HepG2 (cell line): ENCODE data around the gene ZIC4. TPM values are rescaled to one million over a fixed set of nuclear protein-coding genes. Genes with fewer than 3 reads are reported as not detected.

Source experiments
- ATAC-seq: fragments of 200-7000 bp; cut with Tn5 transposase; 3 replicates; pipeline ENCODE4 v1.9.1; 2020; ENCODE audit warnings: mild to moderate bottlenecking, moderate library complexity
- BruUV-seq: library from RNA; stranded (reverse); fragments of 400-500 nt; replicated peaks from 2 replicates; lab custom pipeline; 2021; lab: Mats Ljungman, UMichigan
- CTCF ChIA-PET: fragments of 300-600 bp; formaldehyde crosslinking; extraction: SDS; loops from one replicate; lab custom pipeline; 2021; ENCODE audit warnings: low total read pairs, inconsistent platforms, low intra/inter-chr PET ratio; lab: Yijun Ruan, JAX
- POLR2A ChIA-PET: fragments of 350-600 bp; sonication (Branson Sonifier 250); formaldehyde crosslinking; loops from one replicate; lab custom pipeline; 2020; ENCODE audit warnings: antibody characterized with exemption, inconsistent platforms; lab: Yijun Ruan, JAX
- DNase-seq: peaks from one replicate; pipeline ENCODE4 v3.0.0-alpha.2; 2015; ENCODE audit warnings: low spot score
- FAIRE-seq: peaks from 3 replicates; lab custom pipeline; 2011; peaks lifted over from hg19 to GRCh38; lab: Jason Lieb, UNC
- H2AFZ ChIP-seq: one replicate; pipeline ENCODE4 v1.6.1; 2011; ENCODE audit warnings: low read length, inconsistent platforms
- H3K27ac ChIP-seq: fragments of 300-600 bp; 3 replicates; pipeline ENCODE4 v1.8.0; 2011; ENCODE audit warnings: mixed run types, mild to moderate bottlenecking, mixed read lengths, low read length, inconsistent platforms; ENCODE audit not compliant: insufficient read depth; ENCODE audit errors: extremely low read length
- H3K27me3 ChIP-seq, 2 experiments: fragments of 200-600 bp in 1 of 2; 2 replicates in 1 of 2; 3 replicates in 1 of 2; pipeline versions ENCODE4 v1.6.0 to v1.8.0; 2011; ENCODE audit warnings: low read length in 2 of 2, mild to moderate bottlenecking in 2 of 2, moderate library complexity in 2 of 2, inconsistent platforms in 1 of 2; ENCODE audit not compliant: insufficient read depth in 2 of 2, control insufficient read depth in 1 of 2
- H3K36me3 ChIP-seq, 2 experiments: fragments of 200-600 bp in 1 of 2; replicated peaks in 1 of 2; 2 replicates in 1 of 2; 3 replicates in 1 of 2; pipeline versions ENCODE4 v1.5.1 to v1.8.0; 2011; ENCODE audit warnings: low read length in 2 of 2, inconsistent platforms in 1 of 2; ENCODE audit not compliant: insufficient read depth in 2 of 2, control insufficient read depth in 1 of 2
- H3K4me1 ChIP-seq: 2 replicates; pipeline ENCODE4 v1.5.1; 2012; ENCODE audit warnings: low read length, inconsistent platforms; ENCODE audit not compliant: insufficient read depth
- H3K4me2 ChIP-seq: 2 replicates; pipeline ENCODE4 v1.6.0; 2011; ENCODE audit warnings: low read depth, low read length, inconsistent platforms
- H3K4me3 ChIP-seq, 3 experiments: fragments of 200-600 bp in 1 of 3; sonication (generic), shearing (Covaris generic) in 1 of 3; replicated peaks in 1 of 3; 2 replicates each; pipeline ENCODE4 v1.5.1; 2011 to 2016; ENCODE audit warnings: low read length in 3 of 3, inconsistent platforms in 2 of 3, low read depth in 2 of 3, mild to moderate bottlenecking in 2 of 3, control low read depth in 1 of 3, mixed read lengths in 1 of 3; ENCODE audit not compliant: insufficient read depth in 1 of 3
- H3K79me2 ChIP-seq: one replicate; pipeline ENCODE4 v1.6.1; 2011; ENCODE audit warnings: low read length, inconsistent platforms; ENCODE audit not compliant: insufficient read depth
- H3K9ac ChIP-seq: 2 replicates; pipeline ENCODE4 v1.6.0; 2011; ENCODE audit warnings: mild to moderate bottlenecking, low read depth, low read length, inconsistent platforms; ENCODE audit not compliant: insufficient read depth
- H3K9me3 ChIP-seq: 2 replicates; pipeline ENCODE4 v1.5.1; 2012; ENCODE audit warnings: mild to moderate bottlenecking, low read length
- H4K20me1 ChIP-seq: 2 replicates; pipeline ENCODE4 v1.6.0; 2011; ENCODE audit warnings: inconsistent platforms, mild to moderate bottlenecking, low read length, moderate library complexity; ENCODE audit not compliant: insufficient read depth
- EEA1 ChIP-seq: sonication (generic); formaldehyde crosslinking; IDR thresholded peaks from 2 replicates; pipeline ENCODE4 v1.5.1; 2020; ENCODE audit warnings: mild to moderate bottlenecking, missing genetic modification reagents, borderline replicate concordance
- KDM4B ChIP-seq: sonication (generic); formaldehyde crosslinking; IDR thresholded peaks from 2 replicates; pipeline ENCODE4 v1.4.0; 2020; ENCODE audit warnings: missing genetic modification reagents
- PAX8 ChIP-seq: sonication (generic); formaldehyde crosslinking; IDR thresholded peaks from 2 replicates; pipeline ENCODE4 v1.8.0; 2022; ENCODE audit warnings: mild to moderate bottlenecking, missing genetic modification reagents, borderline replicate concordance
- ZNF503 ChIP-seq: sonication (generic); formaldehyde crosslinking; IDR thresholded peaks from 2 replicates; pipeline ENCODE4 v1.4.0; 2020; ENCODE audit warnings: missing genetic modification reagents
- ZNF530 ChIP-seq: sonication (generic); formaldehyde crosslinking; IDR thresholded peaks from 2 replicates; pipeline ENCODE4 v1.5.0; 2020; ENCODE audit warnings: low read depth, mild to moderate bottlenecking, missing genetic modification reagents
- ZNF772 ChIP-seq: sonication (generic); formaldehyde crosslinking; IDR thresholded peaks from 2 replicates; pipeline ENCODE4 v1.5.0; 2020; ENCODE audit warnings: mild to moderate bottlenecking, missing genetic modification reagents
- WGBS: methylation state at CpG from one replicate; pipeline ENCODE4 v1.1.6; 2017; ENCODE audit warnings: low lambda C conversion rate; 5-methylcytosine and 5-hydroxymethylcytosine counted together
- in situ Hi-C: cut with HindIII; loops from 2 replicates; pipeline ENCODE4 v1.10.0; 2017; ENCODE audit warnings: low pct_unique_long_range_greater_than_20kb; ENCODE audit not compliant: extremely low pct_ligation_motif_present
- intact Hi-C: fragments of 100-400 bp; cut with micrococcal nuclease; formaldehyde crosslinking; loops from one replicate; pipeline ENCODE4 v1.10.0; 2022; ENCODE audit not compliant: unreplicated experiment
- polyA plus RNA-seq, 8 experiments: library from polyadenylated mRNA; depleted of rRNA in 3 of 8; stranded (reverse) in 7 of 8; unstranded in 1 of 8; fragments of >200 nt; fragmentation: Illumina TruSeq in 4 of 8; extraction: Trizol in 4 of 8; gene quantifications; 2 replicates each; pipeline versions ENCODE4 v1.2.1 to v1.2.3, GENCODE V29; 2011 to 2016; ENCODE audit warnings: low read depth in 4 of 8, missing spikeins in 1 of 8, mixed read lengths in 1 of 8; ENCODE audit not compliant: insufficient read depth in 1 of 8
- total RNA-seq, 5 experiments: library from RNA; depleted of rRNA; stranded (reverse); fragments of >200 nt; fragmentation: Illumina TruSeq; extraction: Trizol; gene quantifications; 2 replicates each; pipeline ENCODE4 v1.2.3, GENCODE V29; 2016; ENCODE audit warnings: low read depth in 1 of 5
- TF ChIP-seq, protein P1 (sequence below): sonication (generic); formaldehyde crosslinking; IDR thresholded peaks from 2 replicates; pipeline ENCODE4 v1.9.0; 2021; ENCODE audit warnings: missing genetic modification reagents, borderline replicate concordance

ZIC4 gene
- total and polyA plus RNA-seq, 2 of the 13 experiments (the other 11 are each of a cell fraction or from before 2014, with no cell fraction given): not detected

- no TSS peak for BruUV-seq
- Histone ChIP-seq H3K4me1 (no peaks in the 10 kb centered on the region), H3K4me3 (no peak overlapping the region), H2AFZ (no peak overlapping the region), H3K36me3 (no peaks in the 10 kb centered on the region), H3K27me3 (peaks cover 0 to 15% of the 10 kb centered on the region in 2 experiments; a peak in 1 of 5 replicates), H3K9ac (no peak overlapping the region), H3K9me3 (no peaks in the 10 kb centered on the region), H3K4me2 (no peak overlapping the region)
- intact Hi-C loops (no loop called here), in situ Hi-C loops (no loop called here)
- WGBS: 62% methylated on average over 23 of the region's 26 CpGs
- POLR2A ChIA-PET: no interaction called here
- ATAC-seq: no peak
- TF ChIP-seq ZNF772 (CRISPR knock-in tag) (no peak), PAX8 (CRISPR knock-in tag) (no peak), ZNF530 (CRISPR knock-in tag) (no peak), KDM4B (CRISPR knock-in tag) (no peak), ZNF503 (CRISPR knock-in tag) (no peak), EEA1 (no peak)
- TF ChIP-seq, protein P1, sequence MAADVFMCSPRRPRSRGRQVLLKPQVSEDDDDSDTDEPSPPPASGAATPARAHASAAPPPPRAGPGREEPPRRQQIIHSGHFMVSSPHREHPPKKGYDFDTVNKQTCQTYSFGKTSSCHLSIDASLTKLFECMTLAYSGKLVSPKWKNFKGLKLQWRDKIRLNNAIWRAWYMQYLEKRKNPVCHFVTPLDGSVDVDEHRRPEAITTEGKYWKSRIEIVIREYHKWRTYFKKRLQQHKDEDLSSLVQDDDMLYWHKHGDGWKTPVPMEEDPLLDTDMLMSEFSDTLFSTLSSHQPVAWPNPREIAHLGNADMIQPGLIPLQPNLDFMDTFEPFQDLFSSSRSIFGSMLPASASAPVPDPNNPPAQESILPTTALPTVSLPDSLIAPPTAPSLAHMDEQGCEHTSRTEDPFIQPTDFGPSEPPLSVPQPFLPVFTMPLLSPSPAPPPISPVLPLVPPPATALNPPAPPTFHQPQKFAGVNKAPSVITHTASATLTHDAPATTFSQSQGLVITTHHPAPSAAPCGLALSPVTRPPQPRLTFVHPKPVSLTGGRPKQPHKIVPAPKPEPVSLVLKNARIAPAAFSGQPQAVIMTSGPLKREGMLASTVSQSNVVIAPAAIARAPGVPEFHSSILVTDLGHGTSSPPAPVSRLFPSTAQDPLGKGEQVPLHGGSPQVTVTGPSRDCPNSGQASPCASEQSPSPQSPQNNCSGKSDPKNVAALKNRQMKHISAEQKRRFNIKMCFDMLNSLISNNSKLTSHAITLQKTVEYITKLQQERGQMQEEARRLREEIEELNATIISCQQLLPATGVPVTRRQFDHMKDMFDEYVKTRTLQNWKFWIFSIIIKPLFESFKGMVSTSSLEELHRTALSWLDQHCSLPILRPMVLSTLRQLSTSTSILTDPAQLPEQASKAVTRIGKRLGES (CRISPR knock-in tag): no peak
- TF ChIP-seq, all 625 proteins: peak for 0
- Histone ChIP-seq H3K79me2 (no peaks in the 10 kb centered on the region), H4K20me1 (no peaks in the 10 kb centered on the region), H3K27ac (no peak overlapping the region)
- CTCF ChIA-PET: no interaction called here
- DNase-seq: no peak
- FAIRE-seq: no peak
Measured at GRCh38 chr3:147380387-147380951, 25.9 kb downstream of the ZIC4 start.
